AG04450 (cell line): ENCODE results near the gene MAPK7. TPM values are rescaled to one million over a fixed set of nuclear protein-coding genes. Genes with fewer than 3 reads are reported as not detected.

Source experiments
- CTCF ChIA-PET: fragments of 300-600, 350-600 bp; formaldehyde crosslinking; extraction: SDS; loops from one replicate; lab custom pipeline; 2022; ENCODE audit warnings: antibody characterized with exemption, inconsistent platforms; lab: Charles Lee
- POLR2A ChIA-PET: fragments of 350-600 bp; formaldehyde crosslinking; extraction: SDS; loops from one replicate; lab custom pipeline; 2021; ENCODE audit warnings: antibody characterized with exemption, inconsistent platforms; lab: Yijun Ruan, JAX
- DNase-seq: peaks from one replicate; pipeline ENCODE4 v3.0.0-alpha.2; 2011; ENCODE audit warnings: low read depth, low spot score
- H3K27ac ChIP-seq: one replicate; pipeline ENCODE4 v1.5.1; 2012; ENCODE audit warnings: low read depth, low read length, control low read depth
- H3K27me3 ChIP-seq: one replicate; pipeline ENCODE4 v1.6.0; 2012; ENCODE audit warnings: low read length; ENCODE audit not compliant: control insufficient read depth, insufficient read depth
- H3K4me3 ChIP-seq: 2 replicates; pipeline ENCODE4 v1.5.1; 2011; ENCODE audit warnings: mild to moderate bottlenecking, low read depth, low read length, control low read depth
- H3K9me3 ChIP-seq: 2 replicates; pipeline ENCODE4 v1.5.1; 2012; ENCODE audit warnings: low read length; ENCODE audit not compliant: control insufficient read depth, insufficient read depth
- CTCF ChIP-seq: IDR thresholded peaks from 2 replicates; pipeline ENCODE4 v1.5.1; 2011; ENCODE audit warnings: low read depth, low read length, control low read depth, inconsistent platforms
- polyA plus RNA-seq: library from polyadenylated mRNA; depleted of rRNA; stranded (reverse); fragments of >200 nt; gene quantifications from 2 replicates; pipeline ENCODE4 v1.2.3, GENCODE V29; 2011

MAPK7 gene
- polyA plus RNA-seq, 1 experiment: 6.2 TPM

GRCh38 chr17:19376811-19377210 lies 1.5 kb upstream of the MAPK7 start:
- no peak for TF ChIP-seq CTCF
- POLR2A ChIA-PET: interaction anchor here (1.5 to 2.5 kb wide), 4 partner anchors 11 to 71 kb away, joined by 6 to 52 read pairs (median 16); partner anchors contain the start of genes B9D1, MFAP4 and RNF112
- CTCF ChIA-PET: interaction anchor here (1.5 to 3.5 kb wide), 3 partner anchors 11 to 71 kb away, joined by 5 to 26 read pairs (median 24); partner anchors contain the start of gene B9D1
- no peaks in the 10 kb centered on the region; the same call in 1 of the 2 replicates for H3K9me3 ChIP-seq
- no peaks in the 10 kb centered on the region for H3K27me3 ChIP-seq
- H3K4me3 ChIP-seq: peak overlapping the region; percentile 86
- H3K27ac ChIP-seq: no peak overlapping the region
- DNase-seq: no peak

DNA sequence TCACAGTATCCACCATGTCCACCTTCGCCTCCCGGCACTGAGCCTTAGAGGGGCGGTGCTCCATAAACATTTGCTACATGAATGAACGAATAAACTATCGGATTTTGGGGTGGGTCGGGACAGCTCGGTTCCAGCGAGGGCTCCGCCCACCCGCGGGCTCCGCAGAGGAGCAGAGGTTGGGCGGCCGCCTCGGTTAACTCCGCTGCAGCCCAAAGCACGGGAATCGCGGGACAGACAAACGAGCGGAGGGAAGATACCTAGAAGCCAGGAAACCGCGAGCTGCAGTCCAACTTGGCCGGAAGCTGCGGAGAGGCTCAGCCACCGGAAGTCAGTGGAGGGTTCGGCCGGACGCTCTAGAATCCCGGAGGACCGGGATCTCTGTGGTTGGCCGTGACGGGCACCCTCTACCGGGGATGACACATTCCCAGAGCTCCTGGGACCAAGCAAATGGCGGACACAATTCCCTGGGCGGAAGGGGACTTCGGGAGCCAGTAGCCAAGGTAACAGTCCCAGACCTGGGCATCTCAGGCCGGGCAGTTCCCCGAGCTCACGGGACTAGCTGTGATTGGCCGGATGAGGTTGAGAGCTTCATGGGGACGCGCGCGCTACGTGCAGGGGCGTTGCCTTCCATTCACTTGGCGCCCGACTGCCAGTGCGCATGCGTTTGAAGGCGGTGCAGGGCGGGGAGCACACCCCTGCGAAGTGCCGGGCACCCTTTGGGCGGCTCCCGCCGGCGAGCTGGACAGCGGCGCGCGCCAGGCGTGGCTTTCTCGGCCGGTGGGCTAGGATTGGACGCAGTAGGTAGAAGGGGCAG lies 489 bp upstream of the MAPK7 start:
- Histone ChIP-seq H3K27me3 (no peaks in the 10 kb centered on the region), H3K4me3 (peak overlapping the region; percentile 86), H3K9me3 (no peaks in the 10 kb centered on the region; the same call in 1 of the 2 replicates), H3K27ac (peak overlapping the region; percentile 99)
- ChIA-PET CTCF (interaction anchor here (1.4 to 3.5 kb wide), 4 partner anchors 12 to 70 kb away, joined by 5 to 26 read pairs (median 15); partner anchors contain the start of gene B9D1), POLR2A (interaction anchor here (0.5 to 2.5 kb wide), 14 partner anchors 10 to 136 kb away, joined by 3 to 52 read pairs (median 5); partner anchors contain the start of genes B9D1, MFAP4 and RNF112)
- no peak for TF ChIP-seq CTCF
- peak; percentile 98 for DNase-seq

- no peak for TF ChIP-seq CTCF
- no peak for DNase-seq
- Histone ChIP-seq H3K27ac (peak overlapping the region; percentile 21), H3K27me3 (no peaks in the 10 kb centered on the region), H3K4me3 (peak overlapping the region; percentile 83), H3K9me3 (no peaks in the 10 kb centered on the region; the same call in 1 of the 2 replicates)
- ChIA-PET CTCF (interaction anchor here (2.0 kb wide), 1 partner anchor 68 kb away, joined by 7 read pairs; no protein-coding TSS in a partner anchor), POLR2A (interaction anchor here (2.5 kb wide), 1 partner anchor 17 kb away, joined by 24 read pairs; the partner anchor contains the start of gene B9D1)
Observed at GRCh38 chr17:19379361-19380065, 1.2 kb downstream of the MAPK7 start.

GRCh38 chr17:19380481-19381301 lies 2.4 kb downstream of the MAPK7 start:
- Histone ChIP-seq H3K27ac (no peak overlapping the region), H3K9me3 (no peaks in the 10 kb centered on the region; the same call in 1 of the 2 replicates), H3K4me3 (no peak overlapping the region), H3K27me3 (no peaks in the 10 kb centered on the region)
- no peak for TF ChIP-seq CTCF
- POLR2A ChIA-PET: no interaction called here
- CTCF ChIA-PET: interaction anchor here (1.4 to 2.0 kb wide), 2 partner anchors 18 to 66 kb away, joined by 3 to 7 read pairs; partner anchors contain the start of gene B9D1
- DNase-seq: no peak
